Measurements from ENCODE around the gene EP400.
"Not testable (repeated sequence)": the region's sequence is repeated elsewhere in the genome, so short reads cannot be mapped to it uniquely, and the experiment has no call there.

EP400 gene

DNA sequence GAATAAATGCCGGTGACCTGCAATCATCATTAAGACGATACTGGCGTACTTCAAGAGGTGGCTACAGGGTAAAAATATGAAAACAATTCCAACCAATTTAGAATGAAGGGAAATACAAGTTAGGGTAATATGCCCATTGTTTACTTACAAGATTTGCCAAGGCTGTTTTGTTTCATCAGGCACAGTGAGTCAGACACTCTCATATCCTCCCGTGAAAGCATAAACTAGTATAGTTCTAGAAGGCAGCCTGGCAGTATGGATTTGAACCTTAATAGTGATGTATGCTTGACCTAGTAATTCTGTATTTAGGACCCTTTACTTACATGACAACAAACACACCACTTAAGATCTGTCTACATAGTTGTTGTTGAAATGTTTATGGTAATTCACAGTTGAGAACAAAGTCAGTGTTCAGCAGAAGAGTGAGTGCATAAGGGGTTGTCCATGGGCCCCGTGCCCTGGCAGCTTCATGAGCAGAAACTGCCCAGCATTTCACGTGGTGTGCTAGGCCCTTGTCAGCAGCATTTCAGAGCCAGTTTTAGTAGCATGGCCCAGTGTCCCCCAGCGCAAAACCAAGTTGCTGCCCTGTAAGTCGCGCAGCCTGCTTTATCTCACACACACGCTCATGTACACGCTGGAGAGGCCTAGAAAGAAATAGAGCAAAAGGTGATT is 80.8 kb downstream of the EP400 start:
- intact Hi-C loops (cut with DNase I), result no loop called here
- DNase-seq, result peak; percentile 59 to 96 (median 70)

GRCh38 chr12:132033627-132034026 is 83.9 kb downstream of the EP400 start:
- intact Hi-C loops (cut with DNase I), result no loop called here

GRCh38 chr12:132036063-132036683 is 86.4 kb downstream of the EP400 start:
- DNase-seq, result peak in 2 of 10 donors; percentile 42 to 52
- intact Hi-C loops (cut with DNase I), result no loop called here

More at GRCh38 chr12:132033627-132034026, 83.9 kb downstream of the EP400 start:
- DNase-seq, result peak in 1 of 10 donors; percentile 40

GRCh38 chr12:132040906-132041606 is 91.3 kb downstream of the EP400 start:
- DNase-seq, result peak in 1 of 10 donors; percentile 75
- intact Hi-C loops (cut with DNase I), result no loop called here

- DNase-seq, result no peak
- intact Hi-C loops (cut with DNase I), result no loop called here
Observed at GRCh38 chr12:132043216-132043615, 93.5 kb downstream of the EP400 start.

DNA sequence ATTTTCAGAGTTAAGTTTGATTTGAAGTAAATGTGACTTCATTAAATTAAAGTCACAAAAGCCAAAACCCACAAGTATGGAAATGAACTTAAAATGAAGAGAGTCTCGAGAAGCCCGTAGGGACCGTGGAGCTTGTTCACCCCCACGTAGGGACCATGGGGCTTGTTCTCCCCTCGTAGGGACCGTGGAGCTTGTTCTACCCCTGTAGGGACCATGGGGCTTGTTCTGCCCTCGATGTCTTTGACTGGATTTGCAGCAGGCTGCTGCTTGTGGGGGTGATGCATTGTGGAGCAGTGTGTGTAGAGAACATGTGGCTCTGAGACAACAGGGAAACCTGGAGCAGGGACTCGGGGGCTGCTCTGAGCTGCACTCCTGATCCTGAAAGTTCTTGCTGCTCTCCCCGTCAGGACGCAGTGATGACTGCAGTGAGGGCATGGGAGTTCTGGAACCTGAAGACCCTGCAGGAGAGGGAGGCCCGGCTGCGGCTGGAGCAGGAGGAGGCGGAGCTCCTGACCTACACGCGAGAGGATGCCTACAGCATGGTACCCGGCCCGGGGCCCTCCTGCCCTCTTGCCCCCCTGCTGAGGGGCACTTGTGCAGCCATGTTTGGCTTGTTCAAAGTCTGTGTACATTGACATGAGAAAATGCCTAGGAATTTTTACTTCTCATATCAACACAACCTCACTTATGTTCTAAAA is 94.2 kb downstream of the EP400 start:
- intact Hi-C loops (cut with DNase I), result no loop called here

DNA sequence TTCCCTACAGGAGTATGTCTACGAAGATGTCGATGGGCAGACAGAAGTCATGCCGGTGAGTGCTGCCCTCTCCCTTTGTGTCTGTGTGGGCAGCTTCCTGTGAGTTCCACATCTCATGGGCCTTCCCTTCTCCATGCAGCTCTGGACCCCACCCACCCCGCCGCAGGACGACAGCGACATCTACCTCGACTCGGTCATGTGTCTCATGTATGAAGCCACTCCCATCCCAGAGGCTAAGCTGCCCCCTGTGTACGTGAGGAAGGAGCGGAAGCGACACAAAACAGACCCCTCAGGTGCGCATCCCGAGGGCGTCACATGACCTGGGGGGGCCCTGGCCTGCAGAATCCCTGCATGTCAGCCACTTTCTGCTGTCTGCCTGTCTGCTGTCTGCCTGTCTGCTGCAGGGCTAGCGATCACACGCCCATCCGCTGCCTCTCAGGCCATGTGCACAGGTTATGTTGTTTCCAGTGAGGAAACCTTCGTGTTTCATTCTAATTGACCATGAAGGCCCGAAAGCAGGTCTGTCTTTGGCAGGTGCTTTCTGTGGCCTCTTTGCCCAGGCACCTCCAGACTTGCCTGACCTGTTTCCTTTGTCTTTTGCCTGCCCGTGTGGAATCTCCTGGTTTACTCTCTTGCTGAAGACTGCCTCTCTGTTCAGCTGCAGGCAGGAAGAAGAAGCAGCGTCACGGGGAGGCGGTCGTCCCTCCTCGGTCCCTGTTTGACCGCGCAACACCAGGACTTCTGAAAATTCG is 95.1 kb downstream of the EP400 start:
- intact Hi-C loops (cut with DNase I), result no loop called here
- peak in 1 of 10 donors; percentile 78 for DNase-seq

More for the DNA sequence above, 94.2 kb downstream of the EP400 start:
- DNase-seq, result peak in 1 of 10 donors; percentile 69

DNA sequence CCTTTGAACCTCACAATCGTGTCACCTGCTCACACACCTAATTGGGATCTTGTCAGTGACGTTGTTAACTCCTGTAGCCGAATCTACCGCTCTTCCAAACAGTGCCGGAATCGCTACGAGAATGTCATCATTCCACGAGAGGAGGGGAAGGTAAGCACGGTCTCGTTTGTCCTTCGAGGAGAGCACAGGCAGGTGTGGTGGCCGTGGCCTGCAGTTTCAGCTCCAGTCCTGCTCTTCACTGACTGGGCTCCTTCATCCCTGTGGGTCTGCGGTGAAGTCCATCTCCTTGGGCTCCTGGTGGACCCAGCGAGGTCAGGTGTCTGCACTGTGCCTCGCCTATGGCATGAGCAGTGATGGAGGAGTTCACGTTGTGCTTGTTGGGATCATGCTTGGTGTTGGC is 96.0 kb downstream of the EP400 start:
- intact Hi-C loops (cut with DNase I), result no loop called here
- peak in 1 of 10 donors; percentile 55 for DNase-seq

DNA sequence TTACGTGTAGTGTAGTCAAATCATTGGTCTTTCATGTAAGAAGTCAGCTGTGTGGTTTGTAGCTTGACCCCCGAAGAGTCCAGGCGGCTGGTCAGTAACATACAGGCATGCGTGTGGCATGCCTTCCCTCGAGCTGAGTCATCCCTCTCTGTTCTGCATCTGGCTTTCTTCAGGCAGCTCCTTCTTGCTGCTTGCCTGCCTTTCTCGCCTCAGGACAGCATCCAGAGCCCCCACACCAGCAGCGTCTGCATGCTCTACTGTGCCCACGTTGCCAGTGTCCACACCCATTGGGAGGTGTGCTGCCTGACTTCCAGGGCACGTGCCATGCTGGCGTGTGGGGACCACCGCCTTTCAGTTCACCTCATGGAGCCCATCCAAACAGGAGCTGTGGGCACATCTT is 96.8 kb downstream of the EP400 start:
- DNase-seq, result peak in 1 of 10 donors; percentile 83
- intact Hi-C loops (cut with DNase I), result no loop called here

GRCh38 chr12:132047630-132048029 is 97.9 kb downstream of the EP400 start:
- intact Hi-C loops (cut with DNase I), result not testable (repeated sequence)
- DNase-seq, result peak in 1 of 10 donors; percentile 8

DNA sequence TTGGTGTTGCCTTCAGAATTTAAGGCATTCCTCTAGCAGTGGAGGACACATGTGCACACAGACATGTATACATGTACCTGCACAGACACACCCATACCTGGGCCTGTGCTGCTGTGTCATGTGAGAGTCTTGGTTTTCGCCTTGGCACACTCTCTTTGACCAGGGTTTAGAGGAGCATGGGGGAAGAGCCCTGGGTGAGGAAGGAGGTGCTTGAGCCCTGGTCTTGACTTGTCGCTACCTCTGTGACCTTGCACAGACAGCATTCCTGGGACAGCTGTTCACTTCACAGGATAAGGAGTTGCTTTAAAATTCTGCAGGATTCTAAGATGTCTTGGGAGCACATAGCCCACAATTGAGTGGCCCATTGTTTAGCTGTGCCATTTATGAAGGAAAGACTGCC is 99.7 kb downstream of the EP400 start:
- DNase-seq, result peak in 1 of 10 donors; percentile 4
- intact Hi-C loops (cut with DNase I), result no loop called here

DNA sequence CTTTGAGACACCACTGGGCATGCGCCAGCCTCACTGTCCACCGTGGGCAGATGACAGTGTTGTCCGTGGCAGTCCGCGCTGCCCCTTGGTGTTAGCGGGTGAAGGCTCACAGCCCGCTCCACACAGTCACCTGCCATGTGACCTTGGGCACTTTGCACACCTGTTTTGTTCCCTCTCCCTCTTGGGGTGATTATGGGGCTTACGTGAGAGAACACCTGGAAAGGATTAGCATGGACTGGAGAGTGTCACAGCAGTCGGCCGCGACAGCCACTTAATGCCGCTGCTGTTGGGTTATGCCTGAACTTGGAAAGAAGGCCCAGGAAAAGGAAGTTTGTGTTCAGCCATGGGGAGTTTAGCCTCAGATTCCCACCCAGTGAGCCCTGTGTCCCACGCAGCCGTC is 100.1 kb downstream of the EP400 start:
- DNase-seq, result peak in 2 of 10 donors; percentile 25 to 49
- intact Hi-C loops (cut with DNase I), result no loop called here

- peak in 6 of 10 donors; percentile 44 to 94 (median 62) for DNase-seq
- intact Hi-C loops (cut with DNase I), result not testable (repeated sequence)
Observed at GRCh38 chr12:132051718-132052117, 102.0 kb downstream of the EP400 start.

DNA sequence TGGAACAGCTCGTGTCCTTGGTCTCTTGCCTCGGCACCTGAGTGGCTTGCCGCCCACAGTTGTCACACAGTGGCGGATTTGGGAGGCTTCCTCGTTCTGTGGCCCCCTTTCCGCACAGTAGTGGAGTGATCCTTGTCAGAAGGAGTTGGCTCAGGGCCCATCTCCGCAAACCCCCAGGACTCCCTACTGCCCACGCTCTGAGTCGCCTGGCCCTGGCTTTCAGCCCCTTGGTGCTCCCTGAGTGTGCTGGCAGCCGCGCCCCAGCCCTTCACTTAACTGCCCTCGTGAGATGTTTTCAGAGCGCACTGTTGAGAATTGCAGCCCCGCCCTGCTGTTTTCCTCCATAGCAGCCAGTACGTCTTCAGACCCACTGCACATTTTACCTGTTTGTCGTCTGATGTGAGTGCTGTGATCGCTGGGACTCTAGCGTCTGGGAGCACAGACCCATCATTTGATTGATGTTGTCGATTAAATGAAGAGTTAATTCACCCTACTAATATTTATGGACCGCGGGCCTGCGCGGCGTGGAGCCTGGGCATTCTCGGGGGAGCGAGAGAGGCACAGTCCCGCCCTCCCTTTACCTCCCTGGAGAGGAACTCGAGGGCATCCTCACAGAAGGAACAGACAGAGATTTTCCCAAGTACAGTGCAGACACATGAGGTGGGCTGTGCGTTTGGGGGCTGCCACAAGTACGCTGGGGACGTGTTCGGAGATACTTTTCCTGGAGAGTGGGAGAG is 102.6 kb downstream of the EP400 start:
- peak in 2 of 10 donors; percentile 68 for DNase-seq
- intact Hi-C loops (cut with DNase I), result no loop called here

GRCh38 chr12:132053338-132054330 is 103.9 kb downstream of the EP400 start:
- peak in 3 of 10 donors; percentile 21 to 82 (median 79) for DNase-seq
- intact Hi-C loops (cut with DNase I), result no loop called here

DNA sequence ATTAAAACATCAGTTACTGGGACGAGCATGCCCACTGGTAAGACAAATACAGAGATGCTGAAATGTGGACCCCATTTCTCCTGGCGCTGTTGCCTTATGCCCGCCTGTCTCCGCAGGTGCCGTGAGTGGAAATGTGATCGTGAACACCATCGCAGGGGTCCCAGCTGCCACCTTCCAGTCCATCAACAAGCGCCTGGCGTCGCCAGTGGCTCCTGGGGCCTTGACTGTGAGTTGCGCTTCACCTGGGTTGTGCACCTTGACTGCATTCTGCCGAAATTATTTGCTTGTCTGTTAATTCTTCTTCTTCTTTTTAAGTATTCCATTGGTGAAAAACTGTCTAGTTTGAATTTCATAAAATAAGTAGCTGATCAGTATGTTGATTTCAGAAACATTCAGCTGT is 105.2 kb downstream of the EP400 start:
- peak in 1 of 10 donors; percentile 56 for DNase-seq
- intact Hi-C loops (cut with DNase I), result no loop called here

- peak in 1 of 10 donors; percentile 26 for DNase-seq
- intact Hi-C loops (cut with DNase I), result no loop called here
Observed at GRCh38 chr12:132055535-132056096, 105.9 kb downstream of the EP400 start.

DNA sequence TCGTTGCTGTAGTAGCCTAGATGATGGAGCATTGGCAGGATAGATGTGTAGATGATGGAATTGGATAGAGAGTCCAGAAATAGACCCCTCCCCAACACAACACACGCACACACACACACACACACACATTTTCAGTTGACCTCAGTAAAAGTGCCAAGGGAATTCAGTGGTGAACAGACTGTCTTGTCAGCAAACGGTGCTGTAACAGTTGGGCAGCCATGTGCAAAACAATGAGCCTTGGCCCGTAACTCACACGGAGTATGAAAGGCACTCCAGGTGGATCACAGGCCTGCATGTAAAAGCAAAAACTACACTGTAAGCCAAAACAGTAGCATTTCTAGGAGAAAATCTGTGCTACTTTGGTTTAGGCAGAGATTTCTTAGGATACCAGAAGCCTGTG is 106.6 kb downstream of the EP400 start:
- intact Hi-C loops (cut with DNase I), result no loop called here
- DNase-seq, result peak in 1 of 10 donors; percentile 12

Data from posterior cingulate gyrus (tissue), 11 donors.